Transverse colon (tissue), 4 donors: ENCODE results near the gene EHBP1L1.

Experiments used
- EP300 ChIP-seq: sonication (generic); formaldehyde crosslinking; IDR thresholded peaks from one replicate; pipeline ENCODE4 v1.6.1; 2017; ENCODE audit warnings: antibody characterized with exemption, low read depth
- POLR2A ChIP-seq: fragments of 450-650 bp; IDR thresholded peaks from one replicate; pipeline ENCODE4 v1.6.1; 2016; ENCODE audit warnings: antibody characterized with exemption, mild to moderate bottlenecking, moderate library complexity
- POLR2AphosphoS5 ChIP-seq, 3 donors: sonication (generic); formaldehyde crosslinking; IDR thresholded peaks; one replicate each; pipeline ENCODE4 v1.6.1; 2016; ENCODE audit warnings: antibody characterized with exemption in 3 of 3
- TF ChIP-seq, protein P1 (sequence below), 5 experiments: fragments of 200-600 bp in 3 of 5; fragments of 450-650 bp in 2 of 5; sonication (generic) in 3 of 5; IDR thresholded peaks; 1 replicate in 2 of 5; 2 replicates in 3 of 5; pipeline ENCODE4 v1.5.1; 2016 to 2017; ENCODE audit warnings: antibody characterized with exemption in 5 of 5, inconsistent platforms in 3 of 5, mild to moderate bottlenecking in 2 of 5, moderate library complexity in 1 of 5

DNA sequence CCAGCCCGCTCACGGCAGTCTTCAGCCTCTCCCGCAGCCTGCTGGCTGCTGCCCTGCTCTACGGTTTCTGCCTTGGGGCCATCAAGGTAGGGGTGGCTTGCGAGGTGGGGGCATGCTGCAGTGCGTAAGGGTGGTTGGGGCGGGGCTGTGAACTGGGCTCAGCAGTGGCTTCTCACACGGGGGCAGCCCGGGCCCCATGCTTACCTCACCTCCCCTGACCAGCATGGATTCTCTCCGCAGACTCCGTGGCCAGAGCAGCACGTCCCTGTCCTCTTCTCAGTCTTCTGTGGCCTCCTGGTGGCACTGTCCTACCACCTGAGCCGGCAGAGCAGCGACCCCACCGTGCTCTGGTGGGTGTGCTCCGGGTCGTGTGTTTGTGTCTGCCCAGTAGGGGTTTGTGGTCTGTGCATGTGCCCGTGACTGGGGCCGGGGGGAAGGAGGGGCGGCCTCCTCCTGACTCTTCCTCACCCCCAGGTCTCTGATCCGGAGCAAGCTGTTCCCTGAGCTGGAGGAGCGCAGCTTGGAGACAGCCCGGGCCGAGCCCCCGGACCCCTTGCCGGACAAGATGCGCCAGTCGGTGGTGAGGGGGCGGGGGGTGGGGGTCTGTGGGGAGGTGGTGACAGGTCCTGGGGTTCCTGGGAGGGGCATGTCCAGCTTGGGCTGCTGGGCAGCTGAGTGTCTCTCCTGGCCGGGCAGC, 49.2 kb downstream of the EHBP1L1 start:
- TF ChIP-seq EP300 (no peak), POLR2A (no peak), POLR2AphosphoS5 (IDR thresholded peaks at IDR 0.05) (no peak)
- TF ChIP-seq, protein P1, sequence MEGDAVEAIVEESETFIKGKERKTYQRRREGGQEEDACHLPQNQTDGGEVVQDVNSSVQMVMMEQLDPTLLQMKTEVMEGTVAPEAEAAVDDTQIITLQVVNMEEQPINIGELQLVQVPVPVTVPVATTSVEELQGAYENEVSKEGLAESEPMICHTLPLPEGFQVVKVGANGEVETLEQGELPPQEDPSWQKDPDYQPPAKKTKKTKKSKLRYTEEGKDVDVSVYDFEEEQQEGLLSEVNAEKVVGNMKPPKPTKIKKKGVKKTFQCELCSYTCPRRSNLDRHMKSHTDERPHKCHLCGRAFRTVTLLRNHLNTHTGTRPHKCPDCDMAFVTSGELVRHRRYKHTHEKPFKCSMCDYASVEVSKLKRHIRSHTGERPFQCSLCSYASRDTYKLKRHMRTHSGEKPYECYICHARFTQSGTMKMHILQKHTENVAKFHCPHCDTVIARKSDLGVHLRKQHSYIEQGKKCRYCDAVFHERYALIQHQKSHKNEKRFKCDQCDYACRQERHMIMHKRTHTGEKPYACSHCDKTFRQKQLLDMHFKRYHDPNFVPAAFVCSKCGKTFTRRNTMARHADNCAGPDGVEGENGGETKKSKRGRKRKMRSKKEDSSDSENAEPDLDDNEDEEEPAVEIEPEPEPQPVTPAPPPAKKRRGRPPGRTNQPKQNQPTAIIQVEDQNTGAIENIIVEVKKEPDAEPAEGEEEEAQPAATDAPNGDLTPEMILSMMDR (IDR thresholded peaks at IDR 0.05) = no peak
